OCI-LY1 (cell line): ENCODE data around the gene EMILIN1.

Experiments
- H2AFZ ChIP-seq: fragments of 200-600 bp; sonication (generic), shearing (Covaris generic); 2 replicates; pipeline ENCODE4 v1.6.0; 2014; ENCODE audit warnings: antibody characterized with exemption, mild to moderate bottlenecking, low read length
- H3F3A ChIP-seq: fragments of 200-600 bp; sonication (generic), shearing (Covaris generic); 2 replicates; pipeline ENCODE4 v1.6.0; 2014; ENCODE audit warnings: mild to moderate bottlenecking, antibody characterized with exemption, low read length, moderate library complexity; ENCODE audit not compliant: insufficient read depth
- H3K27ac ChIP-seq: fragments of 200-600 bp; sonication (generic); 2 replicates; pipeline ENCODE4 v1.5.1; 2014; ENCODE audit warnings: low read length, mixed run types, mild to moderate bottlenecking, low read depth; ENCODE audit not compliant: poor library complexity, severe bottlenecking
- H3K27me3 ChIP-seq: fragments of 200-600 bp; sonication (generic); 2 replicates; pipeline ENCODE4 v1.6.0; 2014; ENCODE audit warnings: antibody characterized with exemption, mild to moderate bottlenecking, low read length, moderate library complexity; ENCODE audit not compliant: insufficient read depth
- H3K36me3 ChIP-seq: fragments of 200-600 bp; sonication (generic); 2 replicates; pipeline ENCODE4 v1.6.1; 2014; ENCODE audit warnings: mild to moderate bottlenecking, antibody characterized with exemption, low read length, moderate library complexity, mixed read lengths; ENCODE audit not compliant: insufficient read depth
- H3K4me1 ChIP-seq: fragments of 200-600 bp; sonication (generic); 2 replicates; pipeline ENCODE4 v1.5.1; 2014; ENCODE audit warnings: mild to moderate bottlenecking, low read length, moderate library complexity; ENCODE audit not compliant: insufficient read depth, severe bottlenecking
- H3K4me2 ChIP-seq: fragments of 200-600 bp; sonication (generic), shearing (Covaris generic); 2 replicates; pipeline ENCODE4 v1.6.1; 2014; ENCODE audit warnings: low read length
- H3K4me3 ChIP-seq: fragments of 200-600 bp; sonication (generic); 2 replicates; pipeline ENCODE4 v1.5.1; 2014; ENCODE audit warnings: low read length, low read depth, mild to moderate bottlenecking, mixed read lengths; ENCODE audit not compliant: poor library complexity, severe bottlenecking
- H3K79me2 ChIP-seq: fragments of 200-600 bp; shearing (Covaris generic); 2 replicates; pipeline ENCODE4 v1.6.1; 2016; ENCODE audit warnings: mixed run types, low read length, mixed read lengths; ENCODE audit not compliant: insufficient read depth
- H3K9ac ChIP-seq: fragments of 200-600 bp; sonication (generic), shearing (Covaris generic); 2 replicates; pipeline ENCODE4 v1.6.1; 2014; ENCODE audit warnings: mild to moderate bottlenecking, low read length, mixed read lengths
- H3K9me2 ChIP-seq: fragments of 200-600 bp; sonication (generic), shearing (Covaris generic); 2 replicates; pipeline ENCODE4 v1.6.1; 2014; ENCODE audit warnings: low read depth, mild to moderate bottlenecking, low read length, mixed read lengths
- H3K9me3 ChIP-seq: fragments of 200-600 bp; shearing (Covaris generic); 2 replicates; pipeline ENCODE4 v1.6.1; 2014; ENCODE audit warnings: low read length, mixed read lengths
- H4K20me1 ChIP-seq: fragments of 200-600 bp; sonication (generic), shearing (Covaris generic); 2 replicates; pipeline ENCODE4 v1.6.0; 2016; ENCODE audit warnings: mild to moderate bottlenecking, low read length; ENCODE audit not compliant: insufficient read depth
- EZH2 ChIP-seq: fragments of 200-600 bp; sonication (generic), shearing (Covaris generic); IDR thresholded peaks from 2 replicates; pipeline ENCODE4 v1.8.0; 2017; ENCODE audit warnings: borderline replicate concordance, mixed run types, mild to moderate bottlenecking, antibody characterized with exemption, low read length, moderate library complexity, mixed read lengths
- TF ChIP-seq, protein P1 (sequence below): fragments of 200-600 bp; sonication (generic), shearing (Covaris generic); IDR thresholded peaks from 2 replicates; pipeline ENCODE4 v1.5.1; 2017; ENCODE audit warnings: mild to moderate bottlenecking, antibody characterized with exemption, low read length, moderate library complexity, mixed read lengths

Gene EMILIN1

DNA sequence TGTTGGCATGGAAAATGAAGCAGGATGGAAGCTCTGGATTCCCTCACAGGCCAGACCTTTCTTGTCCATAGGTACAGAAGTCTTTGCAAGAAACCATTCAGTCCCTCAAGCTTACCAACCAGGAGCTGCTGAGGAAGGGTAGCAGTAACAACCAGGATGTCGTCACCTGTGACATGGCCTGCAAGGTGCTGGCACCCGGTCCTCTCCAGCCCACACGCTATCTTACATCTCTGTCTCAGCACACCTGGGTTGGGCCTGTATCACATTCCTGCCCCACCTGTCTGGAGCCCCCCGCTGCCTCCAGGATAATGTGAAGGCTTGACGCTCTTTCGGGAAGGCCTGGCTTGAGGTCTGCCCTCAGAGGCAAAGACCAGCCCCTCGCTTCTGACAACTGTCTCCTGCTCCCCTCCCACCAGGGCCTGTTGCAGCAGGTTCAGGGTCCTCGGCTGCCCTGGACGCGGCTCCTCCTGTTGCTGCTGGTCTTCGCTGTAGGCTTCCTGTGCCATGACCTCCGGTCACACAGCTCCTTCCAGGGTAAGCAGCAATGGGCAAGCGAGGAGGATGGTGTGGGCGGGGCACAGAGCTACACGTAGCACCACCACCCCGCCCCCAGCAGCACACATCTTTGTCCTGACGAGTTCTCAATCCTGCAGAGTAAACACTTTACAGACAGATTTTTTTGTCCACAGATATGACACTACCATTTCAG lies 39.6 kb upstream of the EMILIN1 start:
- H3K4me3 ChIP-seq = no peak overlapping the region
- no peak overlapping the region for H3K9ac ChIP-seq
- H3K9me3 ChIP-seq = no peaks in the 10 kb centered on the region
- H3K27ac ChIP-seq = no peak overlapping the region
- peaks cover 81% of the 10 kb centered on the region for H3K36me3 ChIP-seq
- H3K27me3 ChIP-seq = no peaks in the 10 kb centered on the region
- H3K9me2 ChIP-seq = no peaks in the 10 kb centered on the region
- no peak overlapping the region for H2AFZ ChIP-seq
- TF ChIP-seq, protein P1, sequence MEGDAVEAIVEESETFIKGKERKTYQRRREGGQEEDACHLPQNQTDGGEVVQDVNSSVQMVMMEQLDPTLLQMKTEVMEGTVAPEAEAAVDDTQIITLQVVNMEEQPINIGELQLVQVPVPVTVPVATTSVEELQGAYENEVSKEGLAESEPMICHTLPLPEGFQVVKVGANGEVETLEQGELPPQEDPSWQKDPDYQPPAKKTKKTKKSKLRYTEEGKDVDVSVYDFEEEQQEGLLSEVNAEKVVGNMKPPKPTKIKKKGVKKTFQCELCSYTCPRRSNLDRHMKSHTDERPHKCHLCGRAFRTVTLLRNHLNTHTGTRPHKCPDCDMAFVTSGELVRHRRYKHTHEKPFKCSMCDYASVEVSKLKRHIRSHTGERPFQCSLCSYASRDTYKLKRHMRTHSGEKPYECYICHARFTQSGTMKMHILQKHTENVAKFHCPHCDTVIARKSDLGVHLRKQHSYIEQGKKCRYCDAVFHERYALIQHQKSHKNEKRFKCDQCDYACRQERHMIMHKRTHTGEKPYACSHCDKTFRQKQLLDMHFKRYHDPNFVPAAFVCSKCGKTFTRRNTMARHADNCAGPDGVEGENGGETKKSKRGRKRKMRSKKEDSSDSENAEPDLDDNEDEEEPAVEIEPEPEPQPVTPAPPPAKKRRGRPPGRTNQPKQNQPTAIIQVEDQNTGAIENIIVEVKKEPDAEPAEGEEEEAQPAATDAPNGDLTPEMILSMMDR = no peak
- TF ChIP-seq EZH2 = no peak
- no peaks in the 10 kb centered on the region for H3K79me2 ChIP-seq
- no peak overlapping the region for H3K4me2 ChIP-seq
- no peaks in the 10 kb centered on the region for H3F3A ChIP-seq
- no peaks in the 10 kb centered on the region for H4K20me1 ChIP-seq
- H3K4me1 ChIP-seq = peaks cover 18% of the 10 kb centered on the region

DNA sequence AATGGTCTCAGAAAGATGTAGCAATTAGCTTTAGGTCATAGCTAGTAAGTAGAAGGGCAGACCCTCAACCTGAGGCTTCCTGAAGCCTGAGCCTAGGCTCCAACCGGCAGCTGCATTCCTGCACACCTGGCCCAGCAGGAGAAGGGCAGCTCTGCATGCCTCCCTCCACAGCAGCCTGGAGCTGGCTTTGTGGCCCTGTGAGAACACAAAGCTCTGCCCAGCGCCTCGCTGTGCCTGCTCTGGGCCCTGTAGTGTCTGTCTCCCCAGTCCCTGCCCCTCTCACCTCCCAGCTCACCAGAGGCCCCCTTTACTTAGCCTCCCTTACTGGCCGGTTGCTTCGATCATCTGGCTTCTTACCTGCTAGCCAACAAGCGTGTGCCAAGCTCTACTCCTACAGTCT lies 39.0 kb upstream of the EMILIN1 start:
- no peaks in the 10 kb centered on the region for H3F3A ChIP-seq
- no peaks in the 10 kb centered on the region for H3K27me3 ChIP-seq
- no peak overlapping the region for H3K27ac ChIP-seq
- H4K20me1 ChIP-seq = no peaks in the 10 kb centered on the region
- TF ChIP-seq, protein P1 = no peak
- no peak for TF ChIP-seq EZH2
- peaks cover 81% of the 10 kb centered on the region for H3K36me3 ChIP-seq
- H3K9me3 ChIP-seq = no peaks in the 10 kb centered on the region
- no peak overlapping the region for H3K4me3 ChIP-seq
- no peak overlapping the region for H2AFZ ChIP-seq
- no peaks in the 10 kb centered on the region for H3K9me2 ChIP-seq
- H3K79me2 ChIP-seq = no peaks in the 10 kb centered on the region
- peaks cover 12% of the 10 kb centered on the region for H3K4me1 ChIP-seq
- H3K9ac ChIP-seq = no peak overlapping the region
- no peak overlapping the region for H3K4me2 ChIP-seq

DNA sequence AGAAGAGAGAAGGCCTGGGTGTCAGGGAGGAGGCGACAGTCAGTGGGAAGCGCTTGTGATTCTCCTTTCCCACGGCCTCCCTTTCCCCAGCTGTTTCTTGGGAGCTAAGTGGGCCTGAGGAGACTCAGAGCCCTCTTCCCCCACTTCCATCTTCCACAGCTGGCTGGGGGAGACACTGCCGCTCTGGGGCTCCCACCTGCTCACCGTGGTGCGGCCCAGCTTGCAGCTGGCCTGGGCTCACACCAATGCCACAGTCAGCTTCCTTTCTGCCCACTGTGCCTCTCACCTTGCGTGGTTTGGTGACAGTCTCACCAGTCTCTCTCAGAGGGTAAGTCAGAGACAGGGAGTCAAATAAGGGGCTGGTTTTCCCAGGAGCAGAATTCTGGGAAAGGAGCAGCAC lies 38.5 kb upstream of the EMILIN1 start:
- Histone ChIP-seq H3K4me2 (no peak overlapping the region), H2AFZ (no peak overlapping the region), H3K4me3 (no peak overlapping the region), H3K27me3 (no peaks in the 10 kb centered on the region), H3K79me2 (no peaks in the 10 kb centered on the region), H3K36me3 (peaks cover 79% of the 10 kb centered on the region), H3K27ac (no peak overlapping the region), H3K9me3 (no peaks in the 10 kb centered on the region), H3K9me2 (no peaks in the 10 kb centered on the region), H3K9ac (no peak overlapping the region), H3F3A (no peaks in the 10 kb centered on the region), H3K4me1 (peaks cover 12% of the 10 kb centered on the region), H4K20me1 (no peaks in the 10 kb centered on the region)
- TF ChIP-seq, protein P1 = no peak
- no peak for TF ChIP-seq EZH2
